ENCODE data around the gene HS6ST3. TPM values are rescaled to one million over a fixed set of nuclear protein-coding genes. Genes with fewer than 3 reads are reported as not detected.

The HS6ST3 gene
- total and polyA plus RNA-seq, 2 experiments from 2014 or later = 2.2 to 2.7 TPM

DNA sequence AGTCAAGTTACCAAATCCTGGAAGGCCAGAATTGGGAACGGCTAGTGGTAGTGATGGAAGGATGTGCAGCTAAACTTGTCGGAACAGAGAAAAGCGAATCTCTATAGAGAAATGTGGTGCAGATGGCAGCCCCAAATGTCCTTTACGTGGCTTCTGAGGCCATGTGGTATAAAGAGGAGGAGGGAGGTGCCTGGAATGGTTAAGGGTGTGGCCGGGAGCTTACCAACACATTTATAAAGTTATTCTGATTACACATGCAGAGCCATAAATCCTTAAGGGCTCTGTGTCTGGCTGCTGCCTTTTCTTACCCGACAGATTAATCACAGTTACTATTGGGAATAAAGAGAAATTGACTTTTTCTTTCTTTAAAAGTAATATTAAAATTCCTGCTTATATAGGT, 714.3 kb downstream of the HS6ST3 start:
- no peak for TF ChIP-seq EZH2phosphoT487 (IDR thresholded peaks at IDR 0.05; ENCODE audit: low read depth, severe bottlenecking, unreplicated experiment)
- no peak for TF ChIP-seq EZH2 (IDR thresholded peaks at IDR 0.05; ENCODE audit: borderline replicate concordance)
- TF ChIP-seq, protein P1, sequence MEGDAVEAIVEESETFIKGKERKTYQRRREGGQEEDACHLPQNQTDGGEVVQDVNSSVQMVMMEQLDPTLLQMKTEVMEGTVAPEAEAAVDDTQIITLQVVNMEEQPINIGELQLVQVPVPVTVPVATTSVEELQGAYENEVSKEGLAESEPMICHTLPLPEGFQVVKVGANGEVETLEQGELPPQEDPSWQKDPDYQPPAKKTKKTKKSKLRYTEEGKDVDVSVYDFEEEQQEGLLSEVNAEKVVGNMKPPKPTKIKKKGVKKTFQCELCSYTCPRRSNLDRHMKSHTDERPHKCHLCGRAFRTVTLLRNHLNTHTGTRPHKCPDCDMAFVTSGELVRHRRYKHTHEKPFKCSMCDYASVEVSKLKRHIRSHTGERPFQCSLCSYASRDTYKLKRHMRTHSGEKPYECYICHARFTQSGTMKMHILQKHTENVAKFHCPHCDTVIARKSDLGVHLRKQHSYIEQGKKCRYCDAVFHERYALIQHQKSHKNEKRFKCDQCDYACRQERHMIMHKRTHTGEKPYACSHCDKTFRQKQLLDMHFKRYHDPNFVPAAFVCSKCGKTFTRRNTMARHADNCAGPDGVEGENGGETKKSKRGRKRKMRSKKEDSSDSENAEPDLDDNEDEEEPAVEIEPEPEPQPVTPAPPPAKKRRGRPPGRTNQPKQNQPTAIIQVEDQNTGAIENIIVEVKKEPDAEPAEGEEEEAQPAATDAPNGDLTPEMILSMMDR (IDR thresholded peaks at IDR 0.05; ENCODE audit: poor library complexity) = no peak
- 91% methylated on average over 6 of the region's 6 CpGs for WGBS (ENCODE audit: low lambda C conversion rate, missing lambda C conversion rate)
- Histone ChIP-seq H3K27ac (no peak overlapping the region), H3K9me2 (replicated peaks; ENCODE audit: insufficient read depth) (no peaks in the 10 kb centered on the region), H4K20me1 (ENCODE audit: insufficient read depth, poor library complexity, severe bottlenecking) (no peaks in the 10 kb centered on the region), H3K4me3 (no peak overlapping the region), H3K79me2 (no peaks in the 10 kb centered on the region), H3K36me3 (replicated peaks; ENCODE audit: insufficient read depth, low read depth) (no peaks in the 10 kb centered on the region), H3K27me3 (peaks cover 4% of the 10 kb centered on the region), H3K4me1 (ENCODE audit: insufficient read depth) (peaks cover under 1% of the 10 kb centered on the region), H2AFZ (no peak overlapping the region), H3K4me2 (no peak overlapping the region), H3K9me3 (ENCODE audit: low read depth) (no peaks in the 10 kb centered on the region)
- no peak for DNase-seq (ENCODE audit: low spot score)

DNA sequence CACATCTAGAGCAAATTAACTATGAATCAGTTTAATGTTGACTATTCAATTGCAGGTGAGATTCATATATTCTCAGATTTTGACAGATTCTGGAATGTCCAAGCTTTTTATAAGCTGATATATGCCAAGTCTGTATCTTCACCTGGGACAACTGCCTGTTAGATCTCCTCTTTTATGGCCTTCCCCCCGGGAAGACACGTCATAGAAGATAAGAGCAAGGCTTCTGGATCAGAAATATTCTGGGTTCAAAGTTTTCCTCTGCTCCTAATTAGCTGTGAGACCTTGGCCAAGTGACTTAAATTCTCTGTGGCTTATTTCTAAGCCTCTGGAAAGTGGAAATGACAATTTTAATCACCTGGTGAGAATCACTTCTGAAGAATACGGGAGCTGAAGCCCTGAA, 716.8 kb downstream of the HS6ST3 start:
- Histone ChIP-seq H3K9me2 (replicated peaks; ENCODE audit: insufficient read depth) (no peaks in the 10 kb centered on the region), H3K9me3 (ENCODE audit: low read depth) (no peaks in the 10 kb centered on the region), H3K27ac (no peak overlapping the region), H3K36me3 (replicated peaks; ENCODE audit: insufficient read depth, low read depth) (no peaks in the 10 kb centered on the region), H4K20me1 (ENCODE audit: insufficient read depth, poor library complexity, severe bottlenecking) (no peaks in the 10 kb centered on the region), H2AFZ (no peak overlapping the region), H3K4me2 (no peak overlapping the region), H3K4me3 (no peak overlapping the region), H3K79me2 (no peaks in the 10 kb centered on the region), H3K4me1 (ENCODE audit: insufficient read depth) (peaks cover 14% of the 10 kb centered on the region), H3K27me3 (no peaks in the 10 kb centered on the region)
- no peak for DNase-seq (ENCODE audit: low spot score)
- WGBS (ENCODE audit: low lambda C conversion rate, missing lambda C conversion rate) = 54% methylated on average over 3 of the region's 3 CpGs
- TF ChIP-seq, protein P1 (IDR thresholded peaks at IDR 0.05; ENCODE audit: poor library complexity) = no peak
- TF ChIP-seq EZH2 (IDR thresholded peaks at IDR 0.05; ENCODE audit: borderline replicate concordance) = no peak
- no peak for TF ChIP-seq EZH2phosphoT487 (IDR thresholded peaks at IDR 0.05; ENCODE audit: low read depth, severe bottlenecking, unreplicated experiment)

DNA sequence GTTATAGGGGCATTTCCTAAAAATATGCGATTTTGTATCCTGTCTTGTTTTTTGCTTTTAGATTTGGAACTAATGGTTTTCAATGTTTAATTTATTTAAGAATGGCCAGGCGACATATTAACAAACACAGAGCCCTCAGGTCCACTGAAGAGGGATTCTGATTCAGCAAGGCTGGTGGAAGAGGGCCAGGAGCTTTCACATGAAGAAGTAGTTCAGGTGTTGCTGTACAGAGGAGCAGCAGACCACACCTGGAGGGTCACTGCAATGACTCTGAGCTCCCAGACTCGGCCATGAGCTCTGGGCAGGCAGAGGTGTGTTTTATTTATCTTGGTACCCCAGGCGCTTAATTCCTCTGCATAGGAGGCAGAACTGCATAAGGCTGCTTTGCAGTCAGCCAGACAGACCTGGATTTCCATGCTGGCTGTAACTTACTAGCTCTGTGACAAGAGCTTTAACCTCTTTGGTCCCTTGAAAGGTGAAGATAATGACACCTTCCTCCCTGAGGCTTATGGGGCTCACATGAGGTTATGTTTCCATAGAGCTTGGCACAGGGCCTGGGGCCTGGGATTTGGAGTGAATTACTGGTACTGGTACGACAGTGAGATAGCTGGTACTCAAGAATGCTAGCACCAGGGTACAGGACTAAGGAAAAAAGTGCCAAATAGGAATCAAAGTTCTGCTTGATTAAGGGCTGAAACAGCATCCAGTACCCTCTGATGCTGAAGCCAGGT, 719.6 kb downstream of the HS6ST3 start:
- Histone ChIP-seq H3K4me3 (no peak overlapping the region), H3K27me3 (no peaks in the 10 kb centered on the region), H3K4me1 (ENCODE audit: insufficient read depth) (peaks cover 14% of the 10 kb centered on the region), H4K20me1 (ENCODE audit: insufficient read depth, poor library complexity, severe bottlenecking) (no peaks in the 10 kb centered on the region), H3K27ac (peak overlapping the region; percentile 57), H3K4me2 (no peak overlapping the region), H3K9me2 (replicated peaks; ENCODE audit: insufficient read depth) (no peaks in the 10 kb centered on the region), H3K79me2 (no peaks in the 10 kb centered on the region), H3K36me3 (replicated peaks; ENCODE audit: insufficient read depth, low read depth) (no peaks in the 10 kb centered on the region), H3K9me3 (ENCODE audit: low read depth) (no peaks in the 10 kb centered on the region), H2AFZ (no peak overlapping the region)
- WGBS (ENCODE audit: low lambda C conversion rate, missing lambda C conversion rate) = 76% methylated on average over 5 of the region's 5 CpGs
- TF ChIP-seq, protein P1 (IDR thresholded peaks at IDR 0.05; ENCODE audit: poor library complexity) = no peak
- TF ChIP-seq EZH2 (IDR thresholded peaks at IDR 0.05; ENCODE audit: borderline replicate concordance) (no peak), EZH2phosphoT487 (IDR thresholded peaks at IDR 0.05; ENCODE audit: low read depth, severe bottlenecking, unreplicated experiment) (no peak)
- DNase-seq (ENCODE audit: low spot score) = no peak

All from hepatocyte (in vitro differentiated cells).